Thyroid gland (tissue), 4 donors: ENCODE results near the gene CDHR2. TPM values are rescaled to one million over a fixed set of nuclear protein-coding genes. Genes with fewer than 3 reads are reported as not detected.

Source experiments
- DNase-seq, 2 donors: peaks; one replicate each; pipeline ENCODE4 v3.0.0-alpha.2; 2019
- H3K27ac ChIP-seq, 3 donors: fragments of 200-600 bp; sonication (generic); 1 replicate in 2 of 3; 2 replicates in 1 of 3; pipeline ENCODE4 v1.5.1; 2016 to 2019; ENCODE audit warnings: mild to moderate bottlenecking in 1 of 3, moderate library complexity in 1 of 3
- H3K27me3 ChIP-seq: fragments of 200-600 bp; sonication (generic); one replicate; pipeline ENCODE4 v1.5.1; 2019
- H3K36me3 ChIP-seq, 2 donors: fragments of 200-600 bp; sonication (generic); one replicate each; pipeline ENCODE4 v1.5.1; 2016 to 2019
- H3K4me1 ChIP-seq, 2 donors: fragments of 200-600 bp; sonication (generic); one replicate each; pipeline ENCODE4 v1.5.1; 2017 to 2019
- H3K4me3 ChIP-seq, 3 donors: fragments of 200-600 bp; sonication (generic); replicated peaks in 1 of 3; 1 replicate in 2 of 3; 2 replicates in 1 of 3; pipeline ENCODE4 v1.5.1; 2016; ENCODE audit warnings: mild to moderate bottlenecking in 1 of 3
- H3K9me3 ChIP-seq: fragments of 200-600 bp; sonication (generic); one replicate; pipeline ENCODE4 v1.5.1; 2017
- POLR2A ChIP-seq, 2 donors: fragments of 450-650 bp; IDR thresholded peaks; one replicate each; pipeline ENCODE4 v1.6.1; 2017; ENCODE audit warnings: antibody characterized with exemption in 2 of 2, mild to moderate bottlenecking in 2 of 2, moderate library complexity in 1 of 2
- WGBS, 2 donors: methylation state at CpG; one replicate each; pipeline ENCODE4 v1.1.5; 2017; 5-methylcytosine and 5-hydroxymethylcytosine counted together
- intact Hi-C: fragments of 100-400 bp; cut with DNase I; formaldehyde crosslinking; loops from one replicate; pipeline ENCODE4 v1.15.1; 2023
- total RNA-seq, 4 donors: library from RNA; depleted of rRNA; stranded (reverse); fragments of >200 nt; gene quantifications; one replicate each; pipeline ENCODE4 v1.2.3, GENCODE V29; 2016
- TF ChIP-seq, protein P1 (sequence below), 6 experiments: fragments of 200-600 bp in 3 of 6; fragments of 450-650 bp in 3 of 6; sonication (generic) in 3 of 6; IDR thresholded peaks; one replicate each; pipeline ENCODE4 v1.5.1; 2016 to 2019; ENCODE audit warnings: antibody characterized with exemption in 6 of 6, mild to moderate bottlenecking in 2 of 6, inconsistent platforms in 1 of 6, moderate library complexity in 1 of 6

The CDHR2 gene
- total RNA-seq, 4 donors from 2014 or later = 0.11 TPM; not detected in 3

DNA sequence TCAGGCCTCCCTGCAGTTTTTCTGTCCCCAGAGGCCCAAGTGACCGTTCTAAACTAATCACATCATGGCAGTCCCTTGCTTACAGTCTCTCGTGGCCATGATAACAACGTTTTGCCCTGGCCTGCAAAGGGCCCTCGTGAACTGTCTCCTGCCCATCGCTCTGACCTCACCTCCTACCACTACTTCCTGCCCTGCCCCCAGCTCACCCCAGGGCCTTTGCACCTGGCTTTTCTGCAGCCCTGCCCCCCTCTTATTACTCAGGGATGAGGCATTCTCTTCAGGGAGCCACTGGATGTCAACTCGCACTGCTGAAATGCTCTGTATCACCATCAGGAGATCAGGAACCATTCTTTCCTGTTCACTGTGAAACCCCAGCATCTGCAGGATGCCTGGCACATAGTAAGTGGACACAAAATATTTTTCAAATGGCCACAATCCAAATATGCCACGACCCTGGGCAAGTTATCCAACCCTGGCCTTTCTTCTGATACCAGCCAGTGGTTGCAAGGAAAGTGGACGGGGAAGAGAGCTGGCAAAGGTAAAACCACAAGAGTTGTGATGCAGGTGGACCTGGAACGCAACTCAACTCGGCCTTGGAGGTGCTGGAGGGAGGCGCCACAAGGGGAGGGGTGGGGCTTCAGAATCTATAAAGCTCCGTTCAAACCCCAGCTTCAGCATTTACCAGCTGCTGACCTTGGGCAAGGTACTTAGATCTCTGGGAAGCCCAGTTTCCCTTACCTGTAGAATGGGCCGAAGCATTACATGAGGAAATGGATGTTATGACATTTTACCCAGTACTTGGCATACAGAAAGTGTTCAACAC lies 79.5 kb downstream of the CDHR2 start:
- Histone ChIP-seq H3K27ac (no peak overlapping the region), H3K36me3 (no peaks in the 10 kb centered on the region), H3K4me3 (no peak overlapping the region), H3K27me3 (peaks cover 22% of the 10 kb centered on the region), H3K9me3 (no peaks in the 10 kb centered on the region), H3K4me1 (peaks cover 3 to 15% of the 10 kb centered on the region in 2 donors)
- intact Hi-C loops = no loop called here
- TF ChIP-seq, protein P1, sequence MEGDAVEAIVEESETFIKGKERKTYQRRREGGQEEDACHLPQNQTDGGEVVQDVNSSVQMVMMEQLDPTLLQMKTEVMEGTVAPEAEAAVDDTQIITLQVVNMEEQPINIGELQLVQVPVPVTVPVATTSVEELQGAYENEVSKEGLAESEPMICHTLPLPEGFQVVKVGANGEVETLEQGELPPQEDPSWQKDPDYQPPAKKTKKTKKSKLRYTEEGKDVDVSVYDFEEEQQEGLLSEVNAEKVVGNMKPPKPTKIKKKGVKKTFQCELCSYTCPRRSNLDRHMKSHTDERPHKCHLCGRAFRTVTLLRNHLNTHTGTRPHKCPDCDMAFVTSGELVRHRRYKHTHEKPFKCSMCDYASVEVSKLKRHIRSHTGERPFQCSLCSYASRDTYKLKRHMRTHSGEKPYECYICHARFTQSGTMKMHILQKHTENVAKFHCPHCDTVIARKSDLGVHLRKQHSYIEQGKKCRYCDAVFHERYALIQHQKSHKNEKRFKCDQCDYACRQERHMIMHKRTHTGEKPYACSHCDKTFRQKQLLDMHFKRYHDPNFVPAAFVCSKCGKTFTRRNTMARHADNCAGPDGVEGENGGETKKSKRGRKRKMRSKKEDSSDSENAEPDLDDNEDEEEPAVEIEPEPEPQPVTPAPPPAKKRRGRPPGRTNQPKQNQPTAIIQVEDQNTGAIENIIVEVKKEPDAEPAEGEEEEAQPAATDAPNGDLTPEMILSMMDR (IDR thresholded peaks at IDR 0.05) = no peak
- TF ChIP-seq POLR2A (IDR thresholded peaks at IDR 0.05) = no peak
- no peak for DNase-seq
- WGBS, 2 donors = 58 to 59% methylated on average over 13 of the region's 13 CpGs

DNA sequence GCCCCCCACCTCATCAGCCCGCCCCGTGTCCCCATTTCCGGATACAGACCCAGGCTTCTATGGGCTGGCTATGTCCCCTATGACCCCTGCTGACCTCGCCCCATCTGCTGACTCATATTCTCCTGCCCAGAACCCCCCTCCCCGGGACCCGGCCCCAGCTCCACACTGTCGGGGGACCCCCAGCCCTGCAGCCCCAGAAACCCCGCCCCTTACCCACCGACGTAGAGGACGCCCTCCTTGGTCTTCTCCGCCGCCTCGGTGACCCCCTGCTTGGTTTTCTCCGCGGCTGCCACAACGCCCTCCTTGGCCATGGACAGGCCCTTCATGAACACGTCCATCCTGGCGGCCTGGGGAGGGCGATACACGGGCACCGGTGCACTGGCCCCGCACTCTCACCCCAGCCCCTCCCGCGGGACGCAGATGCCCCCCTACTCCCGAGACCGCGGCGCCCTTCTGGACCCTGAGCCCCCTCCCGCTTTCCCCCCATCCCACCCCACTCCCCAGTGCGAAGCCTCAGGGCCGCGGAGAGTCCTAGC lies 80.2 kb downstream of the CDHR2 start:
- H3K4me3 ChIP-seq = no peak overlapping the region

GRCh38 chr5:176629853-176630680 lies 80.9 kb downstream of the CDHR2 start, which contains the start of the genes EIF4E1B and SNCB:
EIF4E1B (plus strand) TSS chr5:176630675; CDS start chr5:176642788, 12,113 bp downstream.
SNCB (minus strand) TSS chr5:176630534; CDS start chr5:176629654, 880 bp downstream.
- H3K36me3 ChIP-seq = no peaks in the 10 kb centered on the region
- no peak within 1 kb of the TSS for H3K4me3 ChIP-seq
- intact Hi-C loops = no loop called here
- 2% methylated on average over 34 to 41 of the region's 94 CpGs for WGBS, 2 donors
- no peak within 1 kb of the TSS for H3K27ac ChIP-seq
- peaks cover 22% of the 10 kb centered on the region for H3K27me3 ChIP-seq
- H3K4me1 ChIP-seq = peaks cover 3 to 15% of the 10 kb centered on the region in 2 donors
- H3K9me3 ChIP-seq = no peaks in the 10 kb centered on the region
- DNase-seq = peak in 1 of 2 donors; percentile 10
- no peak for TF ChIP-seq POLR2A (IDR thresholded peaks at IDR 0.05)
- TF ChIP-seq, protein P1 (IDR thresholded peaks at IDR 0.05) = no peak

More for the DNA sequence above, 80.2 kb downstream of the CDHR2 start:
- Histone ChIP-seq H3K36me3 (no peaks in the 10 kb centered on the region), H3K27me3 (peaks cover 22% of the 10 kb centered on the region), H3K9me3 (no peaks in the 10 kb centered on the region), H3K27ac (no peak overlapping the region), H3K4me1 (peaks cover 3 to 15% of the 10 kb centered on the region in 2 donors)
- TF ChIP-seq POLR2A (IDR thresholded peaks at IDR 0.05) = no peak
- TF ChIP-seq, protein P1 (IDR thresholded peaks at IDR 0.05) = no peak
- intact Hi-C loops = no loop called here
- WGBS, 2 donors = 10% methylated on average over 23 of the region's 34 CpGs
- no peak for DNase-seq

- 8 to 10% methylated on average over 20 of the region's 20 CpGs for WGBS, 2 donors
- intact Hi-C loops = no loop called here
- no peak for TF ChIP-seq POLR2A (IDR thresholded peaks at IDR 0.05)
- TF ChIP-seq, protein P1 (IDR thresholded peaks at IDR 0.05) = no peak
- H3K9me3 ChIP-seq = no peaks in the 10 kb centered on the region
- peaks cover 3 to 15% of the 10 kb centered on the region in 2 donors for H3K4me1 ChIP-seq
- no peak for DNase-seq
- no peak overlapping the region for H3K27ac ChIP-seq
- H3K4me3 ChIP-seq = no peak overlapping the region
- peaks cover 22% of the 10 kb centered on the region for H3K27me3 ChIP-seq
- no peaks in the 10 kb centered on the region for H3K36me3 ChIP-seq
Measured at GRCh38 chr5:176630681-176631222, 81.6 kb downstream of the CDHR2 start.
